HG03108 (cell line): Measurements from ENCODE around the gene G2E3.
"Not testable (repeated sequence)": the region's sequence is repeated elsewhere in the genome, so short reads cannot be mapped to it uniquely, and the experiment has no call there.

Experiments used
- ATAC-seq: cut with Tn5 transposase; IDR thresholded peaks from one replicate; pipeline ENCODE4 v1.9.1; 2021; ENCODE audit warnings: moderate library complexity; ENCODE audit not compliant: unreplicated experiment

Gene G2E3

GRCh38 chr14:30558362-30558674 lies 640 bp upstream of the G2E3 start:
- ATAC-seq, result no peak

GRCh38 chr14:30559638-30560091 lies 707 bp downstream of the G2E3 start:
- ATAC-seq, result peak; percentile 11

- no peak for ATAC-seq
Measured at GRCh38 chr14:30560581-30560980, 1.6 kb downstream of the G2E3 start.

- no peak for ATAC-seq
Measured at GRCh38 chr14:30564235-30564867, 5.4 kb downstream of the G2E3 start.

- ATAC-seq, result no peak
Measured at GRCh38 chr14:30564868-30565248, 5.9 kb downstream of the G2E3 start.

- ATAC-seq, result no peak
Measured at GRCh38 chr14:30569216-30569902, 10.4 kb downstream of the G2E3 start.

GRCh38 chr14:30569903-30570226 lies 10.9 kb downstream of the G2E3 start:
- ATAC-seq, result no peak

- no peak for ATAC-seq
Measured at GRCh38 chr14:30572237-30572636, 13.3 kb downstream of the G2E3 start.

GRCh38 chr14:30572771-30573170 lies 13.8 kb downstream of the G2E3 start:
- ATAC-seq, result no peak

GRCh38 chr14:30573226-30573814 lies 14.4 kb downstream of the G2E3 start:
- no peak for ATAC-seq

GRCh38 chr14:30573966-30574365 lies 15.0 kb downstream of the G2E3 start:
- no peak for ATAC-seq

- ATAC-seq, result not testable (repeated sequence)
Measured at GRCh38 chr14:30574777-30575176, 15.8 kb downstream of the G2E3 start.

GRCh38 chr14:30576333-30576732 lies 17.4 kb downstream of the G2E3 start:
- not testable (repeated sequence) for ATAC-seq

GRCh38 chr14:30580616-30581282 lies 21.8 kb downstream of the G2E3 start:
- no peak for ATAC-seq

- ATAC-seq, result no peak
Measured at GRCh38 chr14:30581283-30581625, 22.3 kb downstream of the G2E3 start.

GRCh38 chr14:30582376-30582775 lies 23.4 kb downstream of the G2E3 start:
- ATAC-seq, result no peak

- ATAC-seq, result no peak
Measured at GRCh38 chr14:30584058-30584630, 25.2 kb downstream of the G2E3 start.

- ATAC-seq, result no peak
Measured at GRCh38 chr14:30585204-30585603, 26.2 kb downstream of the G2E3 start.

- no peak for ATAC-seq
Measured at GRCh38 chr14:30587141-30587540, 28.2 kb downstream of the G2E3 start.

- ATAC-seq, result no peak
Measured at GRCh38 chr14:30588873-30589272, 29.9 kb downstream of the G2E3 start.

GRCh38 chr14:30596935-30597334 lies 38.0 kb downstream of the G2E3 start:
- ATAC-seq, result no peak

- ATAC-seq, result no peak
Measured at GRCh38 chr14:30597504-30597903, 38.5 kb downstream of the G2E3 start.
